ENCODE results near the gene NKD1. TPM values are rescaled to one million over a fixed set of nuclear protein-coding genes. Genes with fewer than 3 reads are reported as not detected.

Gene NKD1
- total RNA-seq, 1 experiment from 2014 or later = 11.4 TPM

DNA sequence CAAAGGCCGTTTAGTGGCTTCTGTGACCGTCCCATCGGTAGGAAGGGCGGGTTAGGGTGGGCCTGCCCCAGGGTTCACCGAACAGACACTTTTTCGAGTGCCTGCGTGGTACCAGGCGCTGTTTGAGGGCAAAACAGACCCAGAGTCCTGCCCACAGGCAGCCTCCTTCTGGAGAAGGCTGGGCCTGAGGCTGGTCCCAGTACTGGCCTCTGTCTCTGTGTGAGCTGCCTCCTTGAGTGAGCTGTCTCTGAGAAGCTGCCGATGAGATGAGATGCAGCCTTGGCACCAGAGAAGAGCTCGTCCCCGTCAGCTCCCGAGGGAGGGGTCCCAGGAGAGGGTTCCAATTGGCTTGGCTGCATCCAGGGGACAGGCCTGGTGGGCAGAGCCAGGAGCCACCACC, 53.1 kb downstream of the NKD1 start:
- no peaks in the 10 kb centered on the region for H3K36me3 ChIP-seq (ENCODE audit: control insufficient read depth in 1 of 2, insufficient read depth in 2 of 2, low read length in 2 of 2)
- no peak overlapping the region for H2AFZ ChIP-seq (ENCODE audit: low read depth, low read length, poor library complexity, severe bottlenecking)
- H3K4me3 ChIP-seq (replicated peaks in 1 of 2; ENCODE audit: low read depth in 1 of 2, low read length in 2 of 2) = no peak overlapping the region
- H3K9me2 ChIP-seq (ENCODE audit: insufficient read depth) = no peaks in the 10 kb centered on the region
- DNase-seq (ENCODE audit: low read depth, low spot score) = no peak
- TF ChIP-seq FOSL1 (IDR thresholded peaks at IDR 0.05; ENCODE audit: low read depth) (no peak), RAD21 (IDR thresholded peaks at IDR 0.05; ENCODE audit: low read depth) (no peak), SRF (IDR thresholded peaks at IDR 0.05; ENCODE audit: low read depth) (no peak), YY1 (IDR thresholded peaks at IDR 0.05; ENCODE audit: extremely low read depth, insufficient replicate concordance, low read depth, low read length) (no peak), JUND (IDR thresholded peaks at IDR 0.05) (no peak), EZH2 (IDR thresholded peaks at IDR 0.05) (no peak), EGR1 (IDR thresholded peaks at IDR 0.05; ENCODE audit: low read depth) (no peak), TCF7L2 (IDR thresholded peaks at IDR 0.05; ENCODE audit: borderline replicate concordance, extremely low read depth, insufficient read depth, insufficient read length) (no peak), ELF1 (IDR thresholded peaks at IDR 0.05; ENCODE audit: borderline replicate concordance, low read depth) (no peak), CTCF (IDR thresholded peaks at IDR 0.05 in 2 of 3, conservative IDR thresholded peaks at IDR 0.05 in 1 of 3; ENCODE audit: borderline replicate concordance in 1 of 3, insufficient read depth in 1 of 3, low read depth in 2 of 3, low read length in 2 of 3) (no peak), EZH2phosphoT487 (IDR thresholded peaks at IDR 0.05; ENCODE audit: borderline replicate concordance) (no peak), ZFX (IDR thresholded peaks at IDR 0.05) (no peak), CBX3 (IDR thresholded peaks at IDR 0.05; ENCODE audit: low read depth) (no peak), SIN3A (IDR thresholded peaks at IDR 0.05; ENCODE audit: low read depth) (no peak), ZNF274 (IDR thresholded peaks at IDR 0.05; ENCODE audit: low read depth, low read length) (no peak)
- TF ChIP-seq, protein P1, sequence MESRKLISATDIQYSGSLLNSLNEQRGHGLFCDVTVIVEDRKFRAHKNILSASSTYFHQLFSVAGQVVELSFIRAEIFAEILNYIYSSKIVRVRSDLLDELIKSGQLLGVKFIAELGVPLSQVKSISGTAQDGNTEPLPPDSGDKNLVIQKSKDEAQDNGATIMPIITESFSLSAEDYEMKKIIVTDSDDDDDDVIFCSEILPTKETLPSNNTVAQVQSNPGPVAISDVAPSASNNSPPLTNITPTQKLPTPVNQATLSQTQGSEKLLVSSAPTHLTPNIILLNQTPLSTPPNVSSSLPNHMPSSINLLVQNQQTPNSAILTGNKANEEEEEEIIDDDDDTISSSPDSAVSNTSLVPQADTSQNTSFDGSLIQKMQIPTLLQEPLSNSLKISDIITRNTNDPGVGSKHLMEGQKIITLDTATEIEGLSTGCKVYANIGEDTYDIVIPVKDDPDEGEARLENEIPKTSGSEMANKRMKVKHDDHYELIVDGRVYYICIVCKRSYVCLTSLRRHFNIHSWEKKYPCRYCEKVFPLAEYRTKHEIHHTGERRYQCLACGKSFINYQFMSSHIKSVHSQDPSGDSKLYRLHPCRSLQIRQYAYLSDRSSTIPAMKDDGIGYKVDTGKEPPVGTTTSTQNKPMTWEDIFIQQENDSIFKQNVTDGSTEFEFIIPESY (IDR thresholded peaks at IDR 0.05; ENCODE audit: extremely low read depth, insufficient replicate concordance, low read length) = no peak
- TF ChIP-seq, protein P2, sequence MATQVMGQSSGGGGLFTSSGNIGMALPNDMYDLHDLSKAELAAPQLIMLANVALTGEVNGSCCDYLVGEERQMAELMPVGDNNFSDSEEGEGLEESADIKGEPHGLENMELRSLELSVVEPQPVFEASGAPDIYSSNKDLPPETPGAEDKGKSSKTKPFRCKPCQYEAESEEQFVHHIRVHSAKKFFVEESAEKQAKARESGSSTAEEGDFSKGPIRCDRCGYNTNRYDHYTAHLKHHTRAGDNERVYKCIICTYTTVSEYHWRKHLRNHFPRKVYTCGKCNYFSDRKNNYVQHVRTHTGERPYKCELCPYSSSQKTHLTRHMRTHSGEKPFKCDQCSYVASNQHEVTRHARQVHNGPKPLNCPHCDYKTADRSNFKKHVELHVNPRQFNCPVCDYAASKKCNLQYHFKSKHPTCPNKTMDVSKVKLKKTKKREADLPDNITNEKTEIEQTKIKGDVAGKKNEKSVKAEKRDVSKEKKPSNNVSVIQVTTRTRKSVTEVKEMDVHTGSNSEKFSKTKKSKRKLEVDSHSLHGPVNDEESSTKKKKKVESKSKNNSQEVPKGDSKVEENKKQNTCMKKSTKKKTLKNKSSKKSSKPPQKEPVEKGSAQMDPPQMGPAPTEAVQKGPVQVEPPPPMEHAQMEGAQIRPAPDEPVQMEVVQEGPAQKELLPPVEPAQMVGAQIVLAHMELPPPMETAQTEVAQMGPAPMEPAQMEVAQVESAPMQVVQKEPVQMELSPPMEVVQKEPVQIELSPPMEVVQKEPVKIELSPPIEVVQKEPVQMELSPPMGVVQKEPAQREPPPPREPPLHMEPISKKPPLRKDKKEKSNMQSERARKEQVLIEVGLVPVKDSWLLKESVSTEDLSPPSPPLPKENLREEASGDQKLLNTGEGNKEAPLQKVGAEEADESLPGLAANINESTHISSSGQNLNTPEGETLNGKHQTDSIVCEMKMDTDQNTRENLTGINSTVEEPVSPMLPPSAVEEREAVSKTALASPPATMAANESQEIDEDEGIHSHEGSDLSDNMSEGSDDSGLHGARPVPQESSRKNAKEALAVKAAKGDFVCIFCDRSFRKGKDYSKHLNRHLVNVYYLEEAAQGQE (IDR thresholded peaks at IDR 0.05; ENCODE audit: low read depth) = no peak
- TF ChIP-seq, protein P3, sequence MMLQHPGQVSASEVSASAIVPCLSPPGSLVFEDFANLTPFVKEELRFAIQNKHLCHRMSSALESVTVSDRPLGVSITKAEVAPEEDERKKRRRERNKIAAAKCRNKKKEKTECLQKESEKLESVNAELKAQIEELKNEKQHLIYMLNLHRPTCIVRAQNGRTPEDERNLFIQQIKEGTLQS (IDR thresholded peaks at IDR 0.05) = no peak
- H3K79me2 ChIP-seq (ENCODE audit: insufficient read depth, low read length) = no peaks in the 10 kb centered on the region
- RAD21 ChIA-PET (ENCODE audit: low non-redundant PET in 1 of 2, low total read pairs in 2 of 2, uncharacterized antibody in 2 of 2, unreplicated experiment in 2 of 2) = no interaction called here
- intact Hi-C loops (cut with micrococcal nuclease) = no loop called here
- H3K9ac ChIP-seq (ENCODE audit: low read length) = no peak overlapping the region
- ATAC-seq = no peak
- no peak overlapping the region for H3K4me2 ChIP-seq (ENCODE audit: low read length)
- CTCF ChIA-PET = no interaction called here
- no peaks in the 10 kb centered on the region for H3K9me3 ChIP-seq (ENCODE audit: control insufficient read depth in 1 of 2, insufficient read depth in 1 of 2, low read depth in 1 of 2, low read length in 2 of 2)
- no peak overlapping the region for H3K27ac ChIP-seq (ENCODE audit: low read depth, low read length)
- H3K4me1 ChIP-seq (ENCODE audit: control insufficient read depth in 1 of 2, insufficient read depth in 2 of 2, low read length in 2 of 2) = peaks cover 20 to 23% of the 10 kb centered on the region in 2 experiments
- BruUV-seq (replicated peaks) = no TSS peak
- H4K20me1 ChIP-seq (ENCODE audit: insufficient read depth) = no peaks in the 10 kb centered on the region
- no peaks in the 10 kb centered on the region for H3K27me3 ChIP-seq (ENCODE audit: insufficient read depth, low read length)
- POLR2A ChIA-PET = no interaction called here
